HG02938 (cell line): Measurements from ENCODE around the gene ZNF436.

Experiments
- ATAC-seq: cut with Tn5 transposase; IDR thresholded peaks from one replicate; pipeline ENCODE4 v1.9.1; 2021; ENCODE audit warnings: mild to moderate bottlenecking, moderate library complexity; ENCODE audit not compliant: unreplicated experiment

The ZNF436 gene

DNA sequence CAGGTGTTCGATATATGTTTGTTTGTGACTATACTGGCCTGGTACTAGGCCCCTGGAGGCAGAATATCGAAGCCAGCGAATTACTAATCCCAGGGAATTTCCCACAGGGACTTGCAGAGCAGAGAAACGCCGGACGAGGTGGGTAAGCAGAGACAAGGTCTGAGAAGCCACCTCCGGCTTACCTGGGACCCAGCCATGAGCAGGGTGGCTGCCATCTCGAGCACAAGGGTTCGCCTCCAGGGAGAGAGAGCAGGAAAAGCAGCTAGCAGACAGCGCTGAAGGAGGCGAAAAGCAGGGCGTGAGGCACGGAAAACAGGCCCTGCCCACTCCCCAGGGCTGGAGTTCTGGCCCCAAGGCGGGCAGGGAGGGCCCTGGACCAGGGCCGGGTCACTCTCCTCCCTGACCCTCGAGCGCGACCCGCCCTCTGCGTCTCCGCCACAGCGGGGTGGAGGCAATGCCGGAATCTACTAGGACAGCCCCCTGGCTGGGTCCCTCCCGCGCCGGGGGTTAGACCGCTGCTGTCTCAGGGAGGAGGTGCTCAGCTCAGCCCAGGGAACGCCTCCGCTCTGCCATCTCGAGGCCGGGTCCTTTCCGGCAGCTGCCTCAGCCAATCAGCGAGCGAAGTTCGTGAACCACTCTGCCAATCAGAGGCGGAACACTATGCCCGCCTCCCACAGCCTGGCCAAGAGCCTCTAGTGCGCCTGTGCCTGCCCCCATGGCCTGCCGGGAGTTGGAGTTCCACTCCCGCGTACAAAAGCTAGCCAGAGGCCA, 1.7 kb downstream of the ZNF436 start:
- peak; percentile 90 for ATAC-seq

DNA sequence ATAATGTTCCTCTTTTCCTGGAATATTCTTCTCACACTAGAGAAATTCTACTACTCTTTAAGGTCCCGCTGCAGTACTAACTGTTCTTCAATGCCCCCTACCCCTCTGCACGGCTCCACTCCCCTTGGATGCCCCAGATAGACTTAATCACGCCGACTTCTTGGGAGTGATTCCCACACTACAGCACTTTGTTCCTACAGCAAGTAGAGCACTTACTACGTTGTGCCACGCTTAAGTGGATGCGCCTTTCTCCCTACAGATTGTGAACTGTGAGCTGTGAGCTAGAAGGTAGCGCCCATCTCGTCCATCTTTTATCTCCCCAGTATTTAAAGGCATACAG, 2.2 kb downstream of the ZNF436 start:
- ATAC-seq: no peak

DNA sequence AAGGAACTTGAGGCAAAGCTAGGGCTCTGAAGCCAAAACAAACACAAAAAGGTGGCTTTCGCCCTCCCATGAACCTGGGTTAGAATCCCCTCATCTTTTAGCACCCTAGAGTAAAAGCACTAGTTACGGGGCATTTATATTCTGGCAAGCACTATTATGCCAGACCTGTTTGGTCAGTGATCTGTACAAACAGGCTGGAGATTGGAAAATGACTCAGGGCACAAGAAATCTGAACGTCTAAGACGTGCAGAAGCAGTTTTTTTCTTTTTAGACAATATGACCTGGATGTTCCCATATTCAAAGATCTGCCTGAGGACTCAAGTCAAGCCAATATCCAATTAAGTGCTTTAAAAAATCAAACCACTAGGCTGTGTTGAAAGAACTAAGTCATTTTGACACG, 3.0 kb downstream of the ZNF436 start:
- no peak for ATAC-seq

DNA sequence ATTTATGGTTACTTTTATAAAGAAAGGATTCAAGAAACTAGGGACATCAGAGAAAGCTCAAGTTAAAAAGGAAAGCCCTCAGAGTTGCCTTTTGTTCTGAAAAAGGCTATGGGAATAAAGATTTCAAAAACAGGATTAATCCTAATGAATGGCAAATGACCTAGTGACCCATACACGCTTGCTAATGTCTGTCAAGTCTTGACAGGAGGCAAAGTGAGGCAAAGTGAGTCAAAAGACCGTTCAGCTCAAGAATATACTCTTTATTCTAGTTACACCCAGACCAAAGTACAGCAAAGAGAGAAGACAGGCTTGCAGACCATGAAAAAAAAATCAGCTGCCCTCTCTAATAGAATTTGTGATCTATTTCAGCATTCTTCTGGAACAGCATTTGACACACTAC, 3.5 kb downstream of the ZNF436 start:
- no peak for ATAC-seq

DNA sequence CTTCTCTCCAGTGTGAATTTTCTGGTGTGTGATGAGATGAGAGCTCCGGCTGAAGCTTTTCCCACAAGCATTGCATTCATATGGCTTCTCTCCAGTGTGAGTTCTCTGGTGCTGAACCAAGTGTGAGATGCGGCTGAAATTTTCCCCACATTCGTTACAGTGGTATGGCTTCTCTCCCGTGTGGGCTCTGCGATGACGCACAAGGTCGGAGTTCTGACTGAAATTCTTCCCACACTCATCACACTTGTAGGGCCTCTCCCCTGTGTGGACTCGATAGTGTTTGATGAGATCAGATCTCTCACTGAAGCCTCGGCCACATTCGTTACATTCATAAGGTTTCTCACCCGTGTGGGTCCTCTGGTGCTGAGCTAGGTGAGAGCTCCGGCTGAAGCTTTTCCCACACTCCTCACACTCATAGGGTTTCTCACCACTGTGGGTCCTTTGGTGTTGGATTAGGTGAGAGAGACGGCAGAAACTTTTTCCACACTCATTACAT, 7.4 kb downstream of the ZNF436 start:
- ATAC-seq: no peak

DNA sequence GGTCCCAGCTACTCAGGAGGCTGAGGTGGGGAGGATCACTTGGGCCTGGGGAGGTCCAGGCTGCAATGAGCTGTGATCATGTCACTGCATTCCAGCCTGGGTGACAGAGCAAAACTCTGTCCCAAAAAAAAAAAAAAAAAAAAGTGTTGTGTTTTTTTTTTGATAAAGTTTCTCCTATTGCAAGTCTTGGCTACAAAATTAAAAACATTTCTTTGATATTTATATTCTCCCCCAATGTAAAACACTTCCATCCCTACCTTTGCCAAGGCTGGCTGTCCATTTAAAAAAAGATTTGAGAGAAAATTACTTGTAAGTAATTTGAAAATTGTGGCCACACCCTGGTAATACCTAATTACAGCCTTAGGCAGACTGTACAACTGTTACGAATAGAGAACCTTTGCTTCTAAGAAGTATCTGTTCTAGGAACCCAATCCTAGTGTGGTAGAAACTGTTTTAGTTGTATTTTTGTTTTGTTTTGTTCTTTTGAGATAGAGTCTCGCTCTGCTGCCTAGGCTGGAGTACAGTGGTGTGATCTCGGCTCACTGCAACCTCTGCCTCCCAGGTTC, 11.2 kb downstream of the ZNF436 start:
- ATAC-seq: no peak

DNA sequence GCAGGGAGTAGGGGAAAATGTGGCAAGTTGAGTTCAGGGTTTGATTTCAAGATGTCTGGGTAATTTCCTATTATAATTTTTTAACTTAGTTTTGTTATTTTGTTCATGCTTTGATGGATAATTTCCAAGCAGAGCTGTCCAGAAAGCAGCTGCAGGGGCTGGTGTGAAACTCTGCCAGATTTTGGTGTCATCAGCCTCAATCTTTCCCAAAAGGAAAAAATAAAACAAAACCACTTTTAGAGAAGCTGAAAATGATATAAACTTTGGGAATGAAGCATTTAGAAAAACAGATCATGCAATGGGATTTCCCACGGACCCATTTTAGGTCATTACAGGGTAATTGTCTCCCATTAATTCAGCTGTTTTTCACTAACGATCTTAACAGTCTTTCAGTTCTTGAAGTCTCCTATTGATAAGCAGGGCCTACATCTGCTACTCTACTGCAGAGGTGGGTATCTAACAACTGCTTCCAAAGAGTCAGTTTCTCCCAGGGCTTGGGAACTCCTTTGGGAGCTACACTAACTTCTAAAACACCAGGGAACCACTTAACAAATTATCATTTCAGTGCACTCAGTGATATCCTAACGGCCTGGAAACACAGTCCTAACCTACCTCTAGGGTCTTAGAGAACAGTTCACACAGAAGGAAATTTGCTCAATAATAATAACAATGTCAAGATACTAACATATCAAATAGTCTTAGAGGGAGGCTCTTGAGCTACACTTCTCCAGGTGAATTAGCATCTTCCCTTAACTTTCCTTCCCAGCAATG, 12.3 kb downstream of the ZNF436 start:
- no peak for ATAC-seq

DNA sequence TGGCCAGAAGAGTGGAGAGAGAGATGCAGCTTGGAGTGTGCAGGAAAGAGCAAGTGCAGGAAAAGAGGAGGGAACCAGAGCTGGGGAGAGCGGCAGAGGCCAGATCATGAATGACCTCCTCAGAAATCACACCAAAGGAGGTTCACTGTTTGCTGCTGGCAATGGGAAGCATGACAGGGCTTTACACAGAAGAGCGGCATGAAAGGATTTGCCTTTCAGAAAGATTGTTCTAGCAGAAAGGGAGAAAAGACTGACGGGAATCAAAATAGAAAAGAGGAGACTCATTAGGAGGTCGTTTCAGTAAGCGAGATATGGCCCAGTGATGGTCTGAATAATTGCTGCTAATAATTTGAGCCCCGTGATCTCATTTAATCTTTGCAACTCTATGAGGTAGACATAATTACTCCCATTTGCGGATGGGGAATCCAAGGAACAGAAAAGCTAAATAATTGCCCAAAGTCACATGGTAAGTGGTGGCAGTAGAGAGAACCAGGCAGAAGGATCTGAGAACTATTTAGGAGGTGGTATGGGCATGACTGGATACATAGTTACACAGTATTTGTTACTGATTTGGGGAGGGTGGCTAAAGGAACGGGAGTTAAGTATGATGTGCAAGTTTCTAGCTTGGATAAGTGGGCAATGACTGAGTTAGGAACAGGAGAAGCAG, 13.0 kb downstream of the ZNF436 start:
- no peak for ATAC-seq

DNA sequence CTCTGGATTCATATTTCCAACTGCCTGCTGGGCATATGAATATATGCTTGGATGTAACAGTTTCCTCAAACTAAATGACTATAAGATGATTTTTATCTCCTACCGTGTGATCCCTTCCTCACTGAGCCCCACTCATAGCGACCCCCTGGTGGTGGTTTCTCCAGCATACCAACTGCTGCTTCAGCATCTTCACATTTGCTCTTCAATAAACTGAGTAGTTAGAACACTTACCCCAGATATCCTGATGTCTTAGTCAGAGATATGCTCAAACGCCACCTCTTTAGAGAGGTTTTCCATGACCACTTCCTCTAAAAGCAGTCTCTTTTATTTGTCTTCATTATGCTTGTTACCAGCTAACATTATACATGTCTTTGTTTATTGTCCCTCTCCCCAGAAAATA, 15.4 kb downstream of the ZNF436 start:
- ATAC-seq: no peak

DNA sequence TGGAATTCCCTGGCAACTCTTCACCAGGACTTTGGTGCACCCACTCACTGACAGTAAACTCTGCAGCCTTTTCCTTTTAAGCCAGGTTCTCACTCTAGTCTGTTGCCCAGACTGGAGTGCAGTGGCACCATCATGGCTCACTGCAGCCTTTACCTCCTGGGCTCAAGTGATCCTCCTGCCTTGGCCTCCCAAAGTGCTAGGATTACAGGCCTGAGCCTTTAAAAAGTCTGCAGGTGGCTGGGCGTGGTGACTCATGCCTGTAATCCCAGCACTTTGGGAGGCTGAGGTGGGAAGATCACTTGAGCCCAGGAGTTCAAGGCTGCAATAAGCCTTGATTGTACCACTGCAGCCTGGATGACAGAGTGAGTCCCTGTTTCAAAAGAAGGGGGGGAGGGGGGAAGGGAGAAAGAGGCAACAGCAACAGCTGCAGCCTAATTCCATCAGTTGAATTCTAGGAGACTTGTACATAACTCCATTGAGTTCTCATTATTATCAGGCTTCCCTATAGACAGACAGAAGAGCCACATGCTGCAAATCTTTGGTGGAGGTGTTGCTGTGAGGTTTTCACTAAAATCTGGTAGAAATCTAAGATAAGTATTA, 17.4 kb downstream of the ZNF436 start:
- ATAC-seq: no peak

DNA sequence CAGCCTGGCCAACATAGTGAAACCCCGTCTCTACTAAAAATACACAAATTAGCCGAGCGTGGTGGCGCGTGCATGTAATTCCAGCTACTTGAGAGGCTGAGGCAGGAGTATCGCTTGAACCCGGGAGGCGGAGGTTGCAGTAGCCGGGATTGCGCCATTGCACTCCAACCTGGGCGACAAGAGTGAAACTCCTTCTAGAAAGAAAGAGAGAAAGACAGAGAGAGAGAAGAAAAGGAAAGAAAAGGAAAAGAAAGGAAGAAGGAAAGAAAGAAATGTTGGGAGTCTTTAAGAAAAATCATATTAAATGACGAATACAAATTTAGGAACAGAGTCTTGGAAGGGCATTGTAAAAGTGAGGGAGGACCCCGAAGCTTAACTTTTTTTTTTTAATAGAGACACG, 23.7 kb downstream of the ZNF436 start:
- ATAC-seq: no peak

DNA sequence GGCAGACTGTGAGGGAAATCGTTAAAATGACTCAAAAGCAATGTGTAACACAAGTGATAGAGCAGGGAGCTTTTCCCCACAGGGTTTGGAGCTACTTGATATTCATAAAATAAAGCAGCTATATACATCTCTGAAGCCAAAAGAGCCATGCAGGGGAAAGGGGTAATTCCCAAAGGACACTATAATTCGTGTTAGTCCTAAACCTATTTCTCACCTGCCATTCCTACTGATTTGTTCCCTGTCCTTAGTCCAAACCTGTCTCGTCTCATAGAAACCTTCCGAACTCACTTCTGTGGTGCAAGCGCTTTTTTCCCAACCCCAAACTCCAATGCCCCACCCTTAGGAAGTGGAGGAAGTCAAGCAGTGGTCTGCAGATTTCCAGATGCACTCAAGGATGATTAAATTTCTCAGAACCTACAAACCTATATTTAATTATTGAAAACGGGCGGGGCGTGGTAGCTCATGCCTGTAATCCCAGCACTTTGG, 24.6 kb downstream of the ZNF436 start:
- ATAC-seq: peak; percentile 3

DNA sequence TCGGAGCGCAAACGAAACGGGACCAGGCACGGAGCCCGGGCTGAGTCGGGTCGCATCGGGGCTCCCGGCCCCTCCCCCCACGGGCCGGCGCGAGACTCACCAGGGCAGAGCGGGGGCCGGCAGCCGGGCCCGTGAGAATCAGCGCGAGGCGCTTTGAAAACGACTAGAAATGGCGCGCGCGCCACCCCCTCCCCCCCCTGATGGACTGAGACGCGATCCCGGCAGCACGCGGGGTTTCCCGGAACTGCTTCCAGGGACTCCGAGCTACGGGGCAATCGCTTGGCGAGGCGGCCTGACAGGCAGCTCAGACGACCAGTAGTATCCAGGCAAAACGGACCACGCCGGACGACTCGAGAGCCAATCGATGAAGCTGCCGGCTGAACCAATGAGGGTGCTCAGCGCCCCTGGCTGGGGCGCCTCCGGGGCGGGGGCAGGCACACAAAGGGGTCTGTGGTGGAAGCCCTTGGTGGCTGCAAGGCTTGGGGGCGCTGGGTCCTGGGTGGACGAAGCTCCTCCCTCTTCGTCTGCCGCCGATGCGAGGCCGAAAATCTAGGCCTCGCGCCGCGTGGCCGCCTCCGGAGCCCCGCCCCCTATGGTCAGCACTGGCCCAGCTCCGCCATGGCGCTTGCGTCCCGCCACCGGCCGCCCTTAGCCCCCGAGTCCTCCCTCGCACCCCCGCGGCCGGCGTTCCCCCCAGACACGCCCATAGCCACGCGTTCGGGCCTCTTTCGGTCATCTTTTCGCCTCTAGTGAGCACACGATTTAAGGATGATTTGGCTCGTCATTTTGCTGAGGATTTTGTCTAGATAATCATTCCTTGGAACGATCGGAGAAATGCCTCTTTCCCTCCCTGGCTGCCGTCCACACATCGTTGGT, 25.3 kb downstream of the ZNF436 start, which contains the start of gene HNRNPR:
HNRNPR (minus strand) TSS at position 174 of the 876 bp plus-strand sequence. CDS start 3,276 bp downstream, outside the sequence.
- peak; percentile 94 for ATAC-seq

DNA sequence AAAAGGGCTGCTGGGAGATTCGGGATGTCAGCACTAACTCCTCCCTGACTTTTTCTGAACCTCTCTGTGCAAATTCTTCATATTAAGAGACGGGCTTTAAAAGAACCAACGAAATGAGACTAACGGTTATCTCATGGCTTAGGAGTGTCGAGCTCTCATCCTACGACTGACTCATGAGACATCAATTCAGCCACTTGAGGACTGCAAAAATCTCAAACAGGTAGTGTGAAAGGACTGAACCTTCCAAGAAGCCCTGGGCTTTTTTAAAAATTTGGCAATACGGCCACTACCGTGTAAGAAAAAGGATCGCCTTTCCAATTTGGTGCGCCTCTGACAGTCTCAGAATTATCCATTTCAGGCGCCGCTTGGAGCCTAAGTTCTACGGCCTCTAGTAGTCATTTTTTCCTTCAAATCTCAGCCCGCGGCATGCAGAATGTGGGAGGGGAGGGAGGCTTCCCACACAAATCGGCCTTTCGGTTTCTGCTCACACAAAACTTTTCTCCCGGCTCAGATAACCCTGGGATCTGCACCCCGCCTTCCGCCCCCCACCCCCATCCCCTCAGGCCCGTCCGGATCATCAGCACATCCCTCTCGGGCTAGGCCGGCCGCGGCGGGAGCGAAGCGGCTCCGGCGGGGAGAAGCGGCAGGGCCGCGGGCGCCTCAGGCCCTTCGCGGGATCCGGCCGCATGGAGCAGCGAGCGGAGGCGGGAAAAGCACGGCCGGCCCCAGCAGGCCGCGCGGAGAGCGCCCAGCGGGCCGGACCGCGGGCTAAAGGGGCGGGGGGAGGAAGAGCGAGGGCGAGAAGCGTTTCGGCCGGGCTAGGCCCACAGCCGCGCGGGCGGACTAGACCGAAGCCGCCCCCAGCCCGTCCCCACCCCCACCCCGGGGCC, 26.2 kb downstream of the ZNF436 start:
- ATAC-seq: no peak

DNA sequence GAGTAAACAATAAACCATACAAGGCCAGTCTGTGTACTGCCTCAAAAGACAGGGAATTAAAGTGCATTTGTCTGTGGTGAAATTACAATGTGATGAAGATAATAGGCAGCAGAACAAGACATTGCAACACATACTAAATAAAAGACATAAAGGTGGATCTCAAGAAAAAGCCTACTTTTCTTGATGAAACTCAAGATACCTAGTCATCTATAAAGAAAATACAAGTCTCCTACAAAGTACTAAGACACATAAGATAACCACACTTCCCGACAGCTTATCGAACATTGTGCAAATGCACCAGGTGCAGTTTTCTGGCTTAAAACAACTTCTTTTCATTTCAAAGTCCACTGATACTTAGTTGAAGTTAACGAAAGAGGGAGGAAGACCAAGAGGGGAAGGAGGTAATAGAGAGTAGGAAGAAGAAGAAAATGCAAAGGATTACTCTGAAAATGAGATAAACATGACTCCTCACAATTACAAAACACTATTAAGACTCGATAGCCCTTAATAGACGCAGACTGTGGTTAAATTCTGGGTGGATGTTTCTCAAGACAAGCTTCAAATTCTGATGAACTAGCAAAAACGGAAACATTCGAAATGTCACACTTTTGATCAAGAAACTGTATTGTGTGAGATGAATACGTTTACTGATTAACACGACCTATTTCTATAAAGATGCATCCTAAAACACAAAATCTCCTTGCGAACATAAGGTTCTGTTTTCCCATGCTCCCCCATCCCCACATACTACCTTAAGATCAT, 27.5 kb downstream of the ZNF436 start:
- ATAC-seq: no peak

DNA sequence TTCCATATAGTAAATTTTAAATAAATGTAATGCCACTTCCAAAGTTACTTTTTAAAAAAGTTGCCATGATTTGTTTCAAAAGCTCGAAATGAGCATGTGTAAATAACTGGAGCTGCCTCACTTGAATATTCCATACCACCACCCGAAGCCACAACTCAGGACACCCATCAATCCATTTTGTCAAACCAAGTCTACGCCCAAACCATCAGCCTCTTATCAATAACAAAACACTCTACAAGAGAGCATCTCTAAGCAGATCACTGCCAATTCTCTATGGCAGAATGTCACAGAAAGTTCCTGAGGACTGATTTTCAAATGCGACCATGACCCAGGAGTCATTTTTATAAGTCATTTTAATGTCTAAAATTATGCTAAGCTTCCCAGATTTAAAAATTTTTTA, 30.0 kb downstream of the ZNF436 start:
- no peak for ATAC-seq

DNA sequence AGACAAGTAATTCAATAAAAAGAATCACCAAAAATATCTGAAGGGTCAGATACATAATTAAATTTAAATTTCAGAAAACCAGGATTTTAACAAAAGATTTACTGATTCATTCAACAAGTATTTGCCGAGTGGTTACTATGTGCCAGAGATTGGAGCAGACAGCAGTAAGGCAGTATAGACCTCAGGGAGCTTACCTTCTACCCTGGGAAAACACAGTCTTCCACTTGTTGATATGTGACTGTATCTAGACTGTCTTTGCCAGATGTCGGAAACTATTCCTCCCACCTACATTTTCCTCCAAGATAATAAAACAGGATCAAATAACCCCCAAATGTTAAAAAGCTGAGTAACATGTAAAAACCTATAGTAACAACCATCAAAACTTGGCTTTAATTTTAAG, 31.8 kb downstream of the ZNF436 start:
- no peak for ATAC-seq

DNA sequence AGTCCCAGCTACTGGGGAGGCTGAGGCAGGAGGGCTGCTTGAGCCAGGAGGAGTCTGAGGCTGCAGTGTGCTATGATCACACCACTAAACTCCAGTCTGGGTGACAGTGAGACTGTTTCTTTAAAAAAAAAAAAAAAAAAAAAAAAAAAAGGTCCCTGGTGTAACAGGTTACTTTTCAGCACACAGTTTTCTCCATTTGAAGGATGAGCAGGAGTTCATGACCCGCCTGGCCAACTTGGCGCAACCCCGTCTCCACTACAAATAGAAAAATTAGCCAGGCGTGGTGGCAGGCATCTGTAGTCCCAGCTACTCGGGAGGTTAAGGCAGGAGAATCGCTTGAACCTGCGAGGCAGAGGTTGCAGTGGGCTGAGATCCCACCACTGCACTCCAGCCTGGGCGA, 37.9 kb downstream of the ZNF436 start:
- ATAC-seq: no peak
